Peyer's patch (tissue), 4 donors: ENCODE results near the gene TRIM4.

Experiments
- CTCF ChIP-seq, 6 experiments: fragments of 450-650 bp in 4 of 6; fragments of 200-600 bp in 2 of 6; sonication (generic) in 1 of 6; IDR thresholded peaks; one replicate each; pipeline ENCODE4 v1.5.1; 2017 to 2019; ENCODE audit warnings: antibody characterized with exemption in 6 of 6, mild to moderate bottlenecking in 3 of 6, moderate library complexity in 1 of 6
- POLR2A ChIP-seq, 2 donors: fragments of 450-650 bp; IDR thresholded peaks; one replicate each; pipeline ENCODE4 v1.5.1; 2017; ENCODE audit warnings: antibody characterized with exemption in 2 of 2, mild to moderate bottlenecking in 2 of 2, moderate library complexity in 2 of 2

- no peak for TF ChIP-seq CTCF (IDR thresholded peaks at IDR 0.05)
- TF ChIP-seq POLR2A (IDR thresholded peaks at IDR 0.05), result no peak
These were observed 35.9 kb upstream of the TRIM4 start for GRCh38 chr7:99955247-99955646.
